ENCODE data around the gene TEKT2.
A peak's percentile ranks its signal among the peaks of the same experiment; 100 is the strongest.

Gene TEKT2

GRCh38 chr1:36092798-36093185 lies 8.9 kb downstream of the TEKT2 start:
- Mint-ChIP-seq H3K4me3 (no peak overlapping the region), H3K27ac (no peak overlapping the region), H3K9me3 (no peaks in the 10 kb centered on the region), H3K27me3 (no peaks in the 10 kb centered on the region), H3K36me3 (peaks cover 27% of the 10 kb centered on the region), H3K4me1 (peaks cover 26% of the 10 kb centered on the region)
- CTCF ChIA-PET = interaction anchor here (2.4 kb wide), 1 partner anchor 41 kb away, joined by 12 read pairs; no protein-coding TSS in a partner anchor
- no peak for DNase-seq

- peaks cover 24% of the 10 kb centered on the region for H3K4me1 Mint-ChIP-seq
- H3K4me3 Mint-ChIP-seq = no peak overlapping the region
- H3K36me3 Mint-ChIP-seq = peaks cover 27% of the 10 kb centered on the region
- H3K9me3 Mint-ChIP-seq = no peaks in the 10 kb centered on the region
- CTCF ChIA-PET = interaction anchor here (1.2 to 2.4 kb wide), 2 partner anchors 41 to 193 kb away, joined by 5 to 12 read pairs; no protein-coding TSS in a partner anchor
- no peaks in the 10 kb centered on the region for H3K27me3 Mint-ChIP-seq
- H3K27ac Mint-ChIP-seq = no peak overlapping the region
- peak; percentile 12 for DNase-seq
These were observed 9.3 kb downstream of the TEKT2 start for GRCh38 chr1:36093226-36093625.

DNA sequence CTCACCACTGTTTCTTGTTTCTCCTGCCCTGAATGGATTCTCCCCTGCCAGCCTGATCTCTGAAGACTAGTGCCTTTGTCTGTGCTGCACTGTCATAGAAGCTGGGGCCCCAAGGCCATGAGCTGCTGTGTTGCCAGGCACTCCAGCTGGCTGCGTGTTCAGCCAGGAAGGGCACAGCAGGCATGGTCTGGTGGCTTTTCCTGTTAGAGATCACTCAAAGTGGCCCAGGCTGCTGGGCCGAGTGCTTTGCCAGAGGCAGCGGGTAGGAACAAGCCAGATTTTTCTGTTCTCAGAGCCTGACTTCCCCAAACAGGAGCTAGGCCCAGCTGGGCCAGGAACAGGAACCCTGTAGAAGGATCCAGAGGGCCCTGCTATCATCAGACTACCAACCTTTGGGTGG lies 10.0 kb downstream of the TEKT2 start:
- Mint-ChIP-seq H3K4me3 (no peak overlapping the region), H3K27me3 (no peaks in the 10 kb centered on the region), H3K36me3 (peaks cover 27% of the 10 kb centered on the region), H3K9me3 (no peaks in the 10 kb centered on the region), H3K27ac (peak overlapping the region; percentile 5), H3K4me1 (peaks cover 21% of the 10 kb centered on the region)
- DNase-seq = no peak
- CTCF ChIA-PET = interaction anchor here (1.0 to 2.4 kb wide), 4 partner anchors 40 to 192 kb away, joined by 3 to 12 read pairs (median 4); no protein-coding TSS in a partner anchor

GRCh38 chr1:36094621-36095061 lies 10.7 kb downstream of the TEKT2 start:
- Mint-ChIP-seq H3K27me3 (no peaks in the 10 kb centered on the region), H3K4me3 (no peak overlapping the region), H3K27ac (no peak overlapping the region), H3K36me3 (peaks cover 24% of the 10 kb centered on the region), H3K9me3 (no peaks in the 10 kb centered on the region), H3K4me1 (peaks cover 16% of the 10 kb centered on the region)
- no peak for DNase-seq
- CTCF ChIA-PET = interaction anchor here (1.0 to 3.5 kb wide), 5 partner anchors 13 to 191 kb away, joined by 3 to 35 read pairs (median 4); no protein-coding TSS in a partner anchor

GRCh38 chr1:36095760-36096405 lies 12.0 kb downstream of the TEKT2 start:
- Mint-ChIP-seq H3K27ac (no peak overlapping the region), H3K9me3 (no peaks in the 10 kb centered on the region), H3K4me1 (peaks cover 11% of the 10 kb centered on the region), H3K4me3 (no peak overlapping the region), H3K36me3 (peaks cover 21% of the 10 kb centered on the region), H3K27me3 (peaks cover 4% of the 10 kb centered on the region)
- CTCF ChIA-PET = interaction anchor here (0.6 to 3.5 kb wide), 4 partner anchors 11 to 143 kb away, joined by 4 to 35 read pairs (median 4); no protein-coding TSS in a partner anchor
- no peak for DNase-seq

DNA sequence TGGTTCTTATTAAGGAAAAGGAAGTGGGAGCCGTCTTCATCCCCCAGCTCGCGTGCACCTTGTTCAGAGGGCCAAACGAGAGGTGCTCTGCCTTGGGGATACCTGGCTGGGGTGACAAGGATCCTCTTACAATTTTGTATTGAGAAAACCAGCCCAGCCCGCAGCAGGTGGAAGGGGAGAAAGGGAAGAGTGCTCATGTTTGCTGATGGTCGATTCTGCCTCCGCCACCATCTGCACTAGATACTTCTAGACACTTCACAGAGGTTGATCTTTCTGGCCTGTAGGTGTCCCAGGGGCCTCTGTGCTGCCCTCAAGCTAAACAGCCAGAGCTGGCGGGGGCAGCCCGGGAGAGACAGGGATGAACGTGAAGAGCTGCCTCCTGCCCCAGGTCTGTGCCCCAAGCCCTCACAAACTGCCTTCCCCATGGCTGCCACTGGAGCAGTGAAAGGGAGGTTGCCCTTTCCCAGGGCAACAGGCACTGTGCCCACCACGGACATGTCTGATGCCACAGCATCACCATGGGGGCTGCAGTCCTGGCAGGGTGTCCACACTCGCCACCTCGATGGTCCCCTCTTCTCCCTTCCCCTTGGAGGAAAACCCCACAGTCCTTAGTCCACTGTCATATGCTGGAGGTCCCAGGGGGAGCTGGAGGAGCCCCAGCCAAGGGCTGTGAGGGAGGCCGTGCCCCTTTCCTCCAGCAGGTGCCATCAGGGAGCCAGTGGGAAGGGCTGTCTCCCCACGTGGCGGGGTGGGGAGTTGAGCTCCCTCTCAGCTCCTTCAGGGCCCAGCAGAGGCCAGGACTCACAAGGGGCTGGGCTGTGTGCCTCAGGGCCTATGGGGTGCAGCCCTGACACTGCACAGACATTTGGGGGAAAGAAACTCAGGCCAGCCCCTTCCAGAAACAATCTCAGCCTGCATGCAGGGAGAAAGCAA lies 12.9 kb downstream of the TEKT2 start:
- no peak overlapping the region for H3K27ac Mint-ChIP-seq
- H3K27me3 Mint-ChIP-seq = peaks cover 9% of the 10 kb centered on the region
- no peak overlapping the region for H3K4me3 Mint-ChIP-seq
- H3K9me3 Mint-ChIP-seq = no peaks in the 10 kb centered on the region
- peaks cover 9% of the 10 kb centered on the region for H3K4me1 Mint-ChIP-seq
- peaks cover 17% of the 10 kb centered on the region for H3K36me3 Mint-ChIP-seq
- peak; percentile 34 for DNase-seq
- CTCF ChIA-PET = interaction anchor here (0.6 to 3.5 kb wide), 7 partner anchors 26 to 323 kb away, joined by 3 to 35 read pairs (median 4); no protein-coding TSS in a partner anchor

GRCh38 chr1:36097693-36098585 lies 14.0 kb downstream of the TEKT2 start:
- no peak overlapping the region for H3K4me3 Mint-ChIP-seq

DNA sequence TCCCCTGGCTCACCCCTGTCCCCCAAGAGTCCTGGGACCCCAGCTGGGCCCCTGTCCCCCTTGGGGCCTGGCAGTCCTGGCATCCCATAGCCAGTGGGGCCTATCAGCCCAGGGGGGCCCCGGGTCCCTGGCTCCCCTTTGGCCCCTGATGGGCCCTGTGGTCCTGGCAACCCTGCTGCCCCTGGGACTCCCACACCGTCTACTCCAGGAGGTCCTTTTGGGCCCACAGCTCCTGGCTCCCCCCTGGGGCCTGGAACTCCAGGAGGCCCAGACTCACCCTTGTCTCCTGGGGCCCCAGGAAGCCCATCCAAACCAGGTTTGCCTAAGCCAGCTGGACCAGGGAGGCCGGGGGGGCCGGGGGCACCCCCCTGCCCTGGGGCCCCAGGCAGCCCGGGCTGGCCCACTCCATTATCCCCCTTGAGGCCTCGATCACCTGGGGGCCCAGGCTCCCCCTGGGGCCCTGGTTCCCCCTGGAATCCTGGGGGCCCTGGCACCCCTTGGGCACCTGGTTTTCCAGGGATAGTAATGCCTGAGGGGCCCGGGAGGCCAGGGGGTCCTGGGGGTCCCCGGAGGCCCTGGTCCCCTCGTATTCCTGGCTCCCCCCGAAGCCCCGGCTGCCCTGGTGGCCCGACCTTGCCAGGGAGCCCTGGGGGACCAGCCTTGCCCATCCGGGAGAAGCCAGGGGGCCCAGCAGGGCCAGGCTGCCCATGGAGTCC lies 14.9 kb downstream of the TEKT2 start:
- Mint-ChIP-seq H3K4me3 (no peak overlapping the region), H3K27me3 (peaks cover 9% of the 10 kb centered on the region), H3K4me1 (peaks cover 3% of the 10 kb centered on the region), H3K9me3 (no peaks in the 10 kb centered on the region), H3K27ac (no peak overlapping the region), H3K36me3 (peaks cover 2% of the 10 kb centered on the region)
- DNase-seq = no peak
- CTCF ChIA-PET = interaction anchor here (9.3 kb wide), 1 partner anchor 35 kb away, joined by 127 read pairs; no protein-coding TSS in a partner anchor

More at GRCh38 chr1:36097693-36098585, 14.0 kb downstream of the TEKT2 start:
- Mint-ChIP-seq H3K27ac (no peak overlapping the region), H3K9me3 (no peaks in the 10 kb centered on the region), H3K36me3 (peaks cover 8% of the 10 kb centered on the region), H3K27me3 (peaks cover 9% of the 10 kb centered on the region), H3K4me1 (peaks cover 3% of the 10 kb centered on the region)
- no peak for DNase-seq
- CTCF ChIA-PET = interaction anchor here (0.5 to 9.3 kb wide), 5 partner anchors 36 to 322 kb away, joined by 3 to 127 read pairs (median 5); no protein-coding TSS in a partner anchor

DNA sequence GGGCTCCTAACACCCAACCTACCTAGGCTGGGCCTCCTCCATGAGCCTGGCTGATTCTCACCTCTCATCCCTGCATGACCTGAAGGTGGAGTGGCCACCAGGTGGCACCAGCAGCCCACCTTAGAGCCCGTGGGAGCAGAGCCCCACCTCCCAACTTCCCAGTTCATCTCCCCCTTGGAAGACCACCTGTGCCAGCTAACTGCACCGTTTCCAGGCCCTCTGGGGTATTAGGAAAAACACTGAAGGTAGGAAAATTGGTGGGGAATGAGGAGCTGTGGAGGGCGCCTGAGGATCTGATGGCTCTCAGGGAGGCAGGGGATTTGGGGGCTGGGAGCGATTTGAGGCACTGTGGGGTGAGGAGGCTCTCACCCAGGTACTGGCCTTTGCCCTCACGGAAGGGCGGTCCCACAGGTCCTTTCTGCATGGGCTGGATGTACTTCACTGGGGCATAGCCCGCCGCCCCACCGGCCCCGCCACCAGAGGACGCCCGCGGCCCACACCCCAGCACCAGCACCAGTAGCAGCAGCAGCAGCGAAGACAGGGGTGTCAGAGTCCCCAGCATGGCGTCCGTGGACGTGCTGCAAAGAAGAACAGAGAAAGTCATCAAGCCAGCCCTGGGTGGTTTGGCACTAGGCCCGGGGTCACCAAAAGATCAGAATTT lies 15.9 kb downstream of the TEKT2 start:
- DNase-seq = peak; percentile 85
- Mint-ChIP-seq H3K27ac (no peak overlapping the region), H3K9me3 (no peaks in the 10 kb centered on the region), H3K4me3 (no peak overlapping the region), H3K4me1 (peaks cover 3% of the 10 kb centered on the region), H3K27me3 (peaks cover 9% of the 10 kb centered on the region), H3K36me3 (no peaks in the 10 kb centered on the region)
- CTCF ChIA-PET = interaction anchor here (0.8 to 9.3 kb wide), 9 partner anchors 16 to 322 kb away, joined by 3 to 127 read pairs (median 4); partner anchors contain the start of gene TRAPPC3

- no peaks in the 10 kb centered on the region for H3K36me3 Mint-ChIP-seq
- CTCF ChIA-PET = interaction anchor here (0.8 to 9.3 kb wide), 10 partner anchors 15 to 321 kb away, joined by 3 to 127 read pairs (median 4); partner anchors contain the start of gene TRAPPC3
- H3K4me1 Mint-ChIP-seq = peaks cover 3% of the 10 kb centered on the region
- H3K27ac Mint-ChIP-seq = no peak overlapping the region
- no peak overlapping the region for H3K4me3 Mint-ChIP-seq
- no peaks in the 10 kb centered on the region for H3K9me3 Mint-ChIP-seq
- H3K27me3 Mint-ChIP-seq = peaks cover 9% of the 10 kb centered on the region
- DNase-seq = no peak
These were observed 16.5 kb downstream of the TEKT2 start for GRCh38 chr1:36100376-36100775.

DNA sequence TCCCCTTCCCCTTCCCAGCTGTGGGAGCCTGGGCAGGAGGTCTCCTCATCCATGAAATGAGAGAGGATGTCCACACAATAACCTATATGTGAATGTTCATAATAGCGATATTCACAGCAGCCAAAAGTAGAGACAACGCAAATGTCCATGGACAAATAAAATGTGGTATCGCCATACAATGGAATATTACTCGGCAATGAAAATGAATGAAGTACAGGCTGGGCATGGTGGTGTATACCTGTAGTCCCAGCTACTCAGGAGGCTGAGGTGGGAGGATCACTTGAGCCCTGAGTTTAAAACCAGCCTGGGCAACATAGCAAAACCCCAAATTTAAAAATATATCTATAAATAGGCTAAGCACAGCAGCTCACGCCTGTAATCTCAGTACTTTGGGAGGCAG lies 17.7 kb downstream of the TEKT2 start:
- H3K9me3 Mint-ChIP-seq = no peaks in the 10 kb centered on the region
- CTCF ChIA-PET = interaction anchor here (0.7 to 9.3 kb wide), 6 partner anchors 27 to 184 kb away, joined by 3 to 127 read pairs (median 14); partner anchors contain the start of gene TRAPPC3
- no peak overlapping the region for H3K4me3 Mint-ChIP-seq
- H3K4me1 Mint-ChIP-seq = peaks cover 3% of the 10 kb centered on the region
- H3K36me3 Mint-ChIP-seq = no peaks in the 10 kb centered on the region
- no peak overlapping the region for H3K27ac Mint-ChIP-seq
- DNase-seq = no peak
- peaks cover 9% of the 10 kb centered on the region for H3K27me3 Mint-ChIP-seq

GRCh38 chr1:36106269-36106668 lies 22.4 kb downstream of the TEKT2 start:
- Mint-ChIP-seq H3K4me3 (no peak overlapping the region), H3K27ac (no peak overlapping the region), H3K4me1 (peaks cover 27% of the 10 kb centered on the region), H3K9me3 (no peaks in the 10 kb centered on the region), H3K27me3 (peaks cover 8% of the 10 kb centered on the region), H3K36me3 (no peaks in the 10 kb centered on the region)
- CTCF ChIA-PET = interaction anchor here (1.0 to 9.3 kb wide), 2 partner anchors 28 to 54 kb away, joined by 4 to 127 read pairs; no protein-coding TSS in a partner anchor
- DNase-seq = no peak
